IMR-90 (cell line): ENCODE data around the gene AK2. TPM values are rescaled to one million over a fixed set of nuclear protein-coding genes. Genes with fewer than 3 reads are reported as not detected.

Experiments
- ATAC-seq: fragments of 200-7000 bp; cut with Tn5 transposase; 2 replicates; pipeline ENCODE4 v1.9.1; 2020; ENCODE audit warnings: low read depth, mild to moderate bottlenecking, moderate library complexity
- BruUV-seq: library from RNA; stranded (reverse); fragments of 400-500 nt; replicated peaks from 2 replicates; lab custom pipeline; 2021; lab: Mats Ljungman, UMichigan
- CTCF ChIA-PET: fragments of 300-600 bp; formaldehyde crosslinking; extraction: SDS; loops from one replicate; lab custom pipeline; 2021; ENCODE audit warnings: antibody characterized with exemption; lab: Yijun Ruan, JAX
- POLR2A ChIA-PET: fragments of 300-600 bp; sonication (Branson Sonifier 250); formaldehyde crosslinking; loops from one replicate; lab custom pipeline; 2022; ENCODE audit warnings: antibody characterized with exemption; ENCODE audit not compliant: unreplicated experiment; lab: Charles Lee
- DNase-seq: peaks from one replicate; pipeline ENCODE4 v3.0.0; 2013
- H2AFZ ChIP-seq: replicated peaks from 2 replicates; pipeline ENCODE3; 2013; ENCODE audit warnings: low read length, mild to moderate bottlenecking; ENCODE audit not compliant: poor library complexity
- H2AK5ac ChIP-seq: 2 replicates; pipeline ENCODE4 v1.6.1; 2013; ENCODE audit warnings: low read depth, low read length, inconsistent platforms
- H2AK9ac ChIP-seq: replicated peaks from 2 replicates; pipeline ENCODE3; 2013; ENCODE audit warnings: mild to moderate bottlenecking, low read depth, low read length, moderate library complexity; ENCODE audit not compliant: poor library complexity
- H2BK120ac ChIP-seq: 2 replicates; pipeline ENCODE4 v1.6.1; 2013; ENCODE audit warnings: low read depth, low read length, inconsistent platforms
- H2BK15ac ChIP-seq: 3 replicates; pipeline ENCODE4 v1.6.1; 2013; ENCODE audit warnings: low read depth, low read length, inconsistent platforms
- H2BK20ac ChIP-seq: 2 replicates; pipeline ENCODE4 v1.6.1; 2013; ENCODE audit warnings: low read depth, mild to moderate bottlenecking, inconsistent platforms, low read length, moderate library complexity
- H2BK5ac ChIP-seq: 2 replicates; pipeline ENCODE4 v1.6.1; 2013; ENCODE audit warnings: mild to moderate bottlenecking, low read depth, low read length, inconsistent platforms; ENCODE audit not compliant: poor library complexity, severe bottlenecking
- H3K14ac ChIP-seq: replicated peaks from 2 replicates; pipeline ENCODE4 v1.6.1; 2013; ENCODE audit warnings: low read depth, low read length, inconsistent platforms
- H3K18ac ChIP-seq: 2 replicates; pipeline ENCODE4 v1.6.1; 2013; ENCODE audit warnings: low read depth, low read length, control low read depth
- H3K23ac ChIP-seq: 2 replicates; pipeline ENCODE4 v1.6.1; 2013; ENCODE audit warnings: low read depth, low read length, inconsistent platforms
- H3K27ac ChIP-seq: 2 replicates; pipeline ENCODE4 v1.5.1; 2013; ENCODE audit warnings: mild to moderate bottlenecking, control low read depth, low read length; ENCODE audit not compliant: insufficient read depth
- H3K27me3 ChIP-seq: 2 replicates; pipeline ENCODE4 v1.6.1; 2013; ENCODE audit warnings: low read length; ENCODE audit not compliant: control insufficient read depth, insufficient read depth
- H3K36me3 ChIP-seq: 2 replicates; pipeline ENCODE4 v1.6.1; 2013; ENCODE audit warnings: low read length, mixed read lengths; ENCODE audit not compliant: control insufficient read depth, insufficient read depth
- H3K4ac ChIP-seq: 2 replicates; pipeline ENCODE4 v1.6.1; 2013; ENCODE audit warnings: low read depth, low read length, inconsistent platforms
- H3K4me1 ChIP-seq: 2 replicates; pipeline ENCODE4 v1.6.1; 2013; ENCODE audit warnings: low read length, mixed read lengths; ENCODE audit not compliant: control insufficient read depth, insufficient read depth
- H3K4me2 ChIP-seq: 2 replicates; pipeline ENCODE4 v1.6.1; 2013; ENCODE audit warnings: low read depth, mild to moderate bottlenecking, control low read depth, low read length, moderate library complexity
- H3K4me3 ChIP-seq: 2 replicates; pipeline ENCODE4 v1.5.1; 2013; ENCODE audit warnings: low read depth, mild to moderate bottlenecking, control low read depth, low read length, moderate library complexity; ENCODE audit not compliant: insufficient read depth
- H3K56ac ChIP-seq: 2 replicates; pipeline ENCODE4 v1.6.1; 2013; ENCODE audit warnings: low read length, inconsistent platforms; ENCODE audit not compliant: insufficient read depth; ENCODE audit errors: extremely low read depth
- H3K79me1 ChIP-seq, 2 experiments: 2 replicates each; pipeline ENCODE4 v1.6.1; 2013; ENCODE audit warnings: low read length in 2 of 2, inconsistent platforms in 1 of 2, low read depth in 1 of 2
- H3K9ac ChIP-seq: 2 replicates; pipeline ENCODE4 v1.6.1; 2013; ENCODE audit warnings: low read depth, low read length, control low read depth
- H3K9me1 ChIP-seq: 2 replicates; pipeline ENCODE4 v1.6.1; 2013; ENCODE audit warnings: low read length, inconsistent platforms; ENCODE audit not compliant: insufficient read depth
- H3K9me3 ChIP-seq: 2 replicates; pipeline ENCODE4 v1.6.1; 2013; ENCODE audit warnings: low read length; ENCODE audit not compliant: control insufficient read depth, insufficient read depth
- H4K20me1 ChIP-seq: 2 replicates; pipeline ENCODE4 v1.6.1; 2013; ENCODE audit warnings: low read length, inconsistent platforms; ENCODE audit not compliant: insufficient read depth
- H4K5ac ChIP-seq: 2 replicates; pipeline ENCODE4 v1.6.1; 2013; ENCODE audit warnings: mild to moderate bottlenecking, low read depth, low read length, control low read depth
- H4K8ac ChIP-seq, 2 experiments: 2 replicates each; pipeline ENCODE4 v1.6.1; 2013; ENCODE audit warnings: low read depth in 2 of 2, low read length in 2 of 2, control low read depth in 1 of 2, inconsistent platforms in 1 of 2
- H4K91ac ChIP-seq: 2 replicates; pipeline ENCODE4 v1.6.1; 2013; ENCODE audit warnings: low read depth, low read length, inconsistent platforms; ENCODE audit not compliant: insufficient read depth
- MAZ ChIP-seq: IDR thresholded peaks from 2 replicates; pipeline ENCODE4 v1.6.1; 2012; ENCODE audit warnings: low read depth, mild to moderate bottlenecking, low read length, improper control_type of control experiment, moderate library complexity, borderline replicate concordance
- MXI1 ChIP-seq: IDR thresholded peaks from 2 replicates; pipeline ENCODE4 v1.6.1; 2012; ENCODE audit warnings: low read depth, mild to moderate bottlenecking, low read length, moderate library complexity, borderline replicate concordance
- RCOR1 ChIP-seq: IDR thresholded peaks from 2 replicates; pipeline ENCODE4 v1.6.1; 2012; ENCODE audit warnings: mild to moderate bottlenecking, low read length, improper control_type of control experiment; ENCODE audit not compliant: insufficient replicate concordance
- SMC3 ChIP-seq: fragments of 150-350 bp; IDR thresholded peaks from 2 replicates; pipeline ENCODE4 v1.6.1; 2016; ENCODE audit warnings: low read depth, mild to moderate bottlenecking, antibody characterized with exemption, low read length, moderate library complexity
- WGBS, 2 experiments: methylation state at CpG; one replicate each; pipeline versions ENCODE4 v1.1.5 to v1.1.7; 2013; ENCODE audit warnings: missing lambda C conversion rate in 2 of 2; ENCODE audit not compliant: insufficient read length in 1 of 2; ENCODE audit errors: extremely low coverage in 2 of 2; 5-methylcytosine and 5-hydroxymethylcytosine counted together
- dilution Hi-C: fragments of 300-500 bp; cut with HindIII; formaldehyde crosslinking; loops from one replicate; pipeline ENCODE4 v1.14.3; 2018; ENCODE audit warnings: low sequenced_read_pairs; ENCODE audit not compliant: unreplicated experiment
- in situ Hi-C: fragments of 300-500 bp; cut with MboI; formaldehyde crosslinking; loops from 3 replicates; pipeline ENCODE4 v1.14.3; 2019; ENCODE audit warnings: low sequenced_read_pairs, inconsistent platforms, mixed read lengths
- intact Hi-C: fragments of 100-400 bp; cut with micrococcal nuclease; formaldehyde crosslinking; loops from 2 replicates; pipeline ENCODE4 v1.10.0; 2022
- polyA plus RNA-seq, 3 experiments: library from polyadenylated mRNA; depleted of rRNA; stranded (reverse); fragments of >200 nt; gene quantifications; 2 replicates each; pipeline ENCODE4 v1.2.3, GENCODE V29; 2012; ENCODE audit warnings: low replicate concordance in 1 of 3
- total RNA-seq: library from RNA; depleted of rRNA; stranded (reverse); fragments of >200 nt; gene quantifications from 2 replicates; pipeline ENCODE4 v1.2.3, GENCODE V29; 2012
- TF ChIP-seq, protein P1 (sequence below): fragments of 150-350 bp; IDR thresholded peaks from 2 replicates; pipeline ENCODE4 v1.6.1; 2016; ENCODE audit warnings: low read depth, mild to moderate bottlenecking, low read length, moderate library complexity, borderline replicate concordance

AK2 gene
- total and polyA plus RNA-seq, 2 of the 4 experiments (the other 2 are of a cell fraction) = 118 to 203 TPM

DNA sequence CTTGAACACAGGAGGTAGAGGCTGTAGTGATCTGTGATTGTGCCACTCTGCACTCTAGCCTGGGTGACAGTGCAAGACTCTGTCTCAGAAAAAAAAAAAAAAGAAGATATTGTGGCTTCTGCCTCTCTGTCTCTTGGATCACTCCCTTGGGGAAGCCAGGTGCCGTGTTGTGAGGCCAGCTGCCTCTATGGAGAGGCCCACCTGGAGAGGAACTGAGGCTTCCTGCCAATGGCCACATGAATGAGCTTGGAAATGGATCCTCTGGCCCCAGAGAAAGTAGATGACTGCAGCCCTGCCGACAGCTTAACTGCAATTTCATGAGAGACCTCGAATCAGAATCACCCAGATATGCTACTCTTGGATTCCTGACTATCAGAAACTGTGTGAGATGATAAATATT, 19.7 kb upstream of the AK2 start:
- no peak overlapping the region for H4K5ac ChIP-seq
- H3K4me2 ChIP-seq = no peak overlapping the region
- H4K20me1 ChIP-seq = no peaks in the 10 kb centered on the region
- no peaks in the 10 kb centered on the region for H3K9me1 ChIP-seq
- H3K36me3 ChIP-seq = no peaks in the 10 kb centered on the region
- 80% methylated on average over 1 of the region's 3 CpGs; no CpG with 5 or more reads in 1 of the 2 experiments for WGBS, 2 experiments
- POLR2A ChIA-PET = no interaction called here
- H4K91ac ChIP-seq = no peak overlapping the region
- no peak overlapping the region for H2AFZ ChIP-seq
- CTCF ChIA-PET = interaction anchor here (0.6 to 0.8 kb wide), 2 partner anchors 15 to 22 kb away, joined by 3 to 4 read pairs; no protein-coding TSS in a partner anchor
- H3K56ac ChIP-seq = no peak overlapping the region
- no peak overlapping the region for H3K27ac ChIP-seq
- no peak overlapping the region for H2AK9ac ChIP-seq
- intact Hi-C loops = loop anchor here (5.0 kb wide), 1 partner anchor 54 kb away; no protein-coding TSS in a partner anchor
- H2BK15ac ChIP-seq = no peak overlapping the region
- no peak overlapping the region for H2BK5ac ChIP-seq
- 0 out of 2 replicates have a peak, but pooled peaks cover 1% of the 10 kb centered on the region for H3K4me1 ChIP-seq
- no peak overlapping the region for H3K18ac ChIP-seq
- no TSS peak for BruUV-seq
- no peak overlapping the region for H2AK5ac ChIP-seq
- DNase-seq = no peak
- H3K9ac ChIP-seq = no peak overlapping the region
- in situ Hi-C loops = loop anchor here (10.0 kb wide), 1 partner anchor 122 kb away; no protein-coding TSS in a partner anchor
- no peak for ATAC-seq
- H4K8ac ChIP-seq = no peak overlapping the region
- H3K4me3 ChIP-seq = no peak overlapping the region
- no peak overlapping the region for H2BK20ac ChIP-seq
- no peaks in the 10 kb centered on the region for H3K79me1 ChIP-seq
- H3K14ac ChIP-seq = no peak overlapping the region
- H3K27me3 ChIP-seq = no peaks in the 10 kb centered on the region
- no peak overlapping the region for H2BK120ac ChIP-seq
- dilution Hi-C loops = no loop called here
- no peak overlapping the region for H3K23ac ChIP-seq
- H3K4ac ChIP-seq = no peak overlapping the region
- H3K9me3 ChIP-seq = no peaks in the 10 kb centered on the region
- TF ChIP-seq MXI1 (no peak), MAZ (no peak), SMC3 (no peak), RCOR1 (no peak)
- TF ChIP-seq, protein P1, sequence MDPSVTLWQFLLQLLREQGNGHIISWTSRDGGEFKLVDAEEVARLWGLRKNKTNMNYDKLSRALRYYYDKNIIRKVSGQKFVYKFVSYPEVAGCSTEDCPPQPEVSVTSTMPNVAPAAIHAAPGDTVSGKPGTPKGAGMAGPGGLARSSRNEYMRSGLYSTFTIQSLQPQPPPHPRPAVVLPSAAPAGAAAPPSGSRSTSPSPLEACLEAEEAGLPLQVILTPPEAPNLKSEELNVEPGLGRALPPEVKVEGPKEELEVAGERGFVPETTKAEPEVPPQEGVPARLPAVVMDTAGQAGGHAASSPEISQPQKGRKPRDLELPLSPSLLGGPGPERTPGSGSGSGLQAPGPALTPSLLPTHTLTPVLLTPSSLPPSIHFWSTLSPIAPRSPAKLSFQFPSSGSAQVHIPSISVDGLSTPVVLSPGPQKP = no peak
